Neural cell (in vitro differentiated cells): ENCODE results near the gene SUPT20HL2. TPM values are rescaled to one million over a fixed set of nuclear protein-coding genes. Genes with fewer than 3 reads are reported as not detected.

Experiments used
- H2AFZ ChIP-seq: fragments of 200-600, 300-800 bp; sonication (generic), shearing (Covaris generic); 2 replicates; pipeline ENCODE4 v1.6.0; 2014; ENCODE audit warnings: low read depth, mild to moderate bottlenecking, antibody characterized with exemption, low read length, moderate library complexity
- H3F3A ChIP-seq: fragments of 200-600 bp; shearing (Covaris generic); 2 replicates; pipeline ENCODE4 v1.6.1; 2016; ENCODE audit warnings: mild to moderate bottlenecking, moderate library complexity, mixed read lengths, antibody characterized with exemption, low read length; ENCODE audit not compliant: insufficient read depth, poor library complexity, severe bottlenecking
- H3K27ac ChIP-seq: fragments of 200-600, 300-800 bp; sonication (generic), shearing (Covaris generic); 2 replicates; pipeline ENCODE4 v1.5.1; 2014; ENCODE audit warnings: mild to moderate bottlenecking, low read length, moderate library complexity
- H3K27me3 ChIP-seq: fragments of 300-800, 200-600 bp; sonication (generic), shearing (Covaris generic); 2 replicates; pipeline ENCODE4 v1.6.0; 2014; ENCODE audit warnings: mild to moderate bottlenecking, low read depth, low read length, moderate library complexity; ENCODE audit not compliant: insufficient read depth
- H3K36me3 ChIP-seq: fragments of 300-800, 200-600 bp; sonication (generic), shearing (Covaris generic); 2 replicates; pipeline ENCODE4 v1.5.1; 2014; ENCODE audit warnings: mild to moderate bottlenecking, antibody characterized with exemption, low read length, moderate library complexity; ENCODE audit not compliant: insufficient read depth
- H3K4me2 ChIP-seq: fragments of 300-800, 200-600 bp; sonication (generic), shearing (Covaris generic); 2 replicates; pipeline ENCODE4 v1.6.0; 2014; ENCODE audit warnings: mild to moderate bottlenecking, low read length
- H3K4me3 ChIP-seq: fragments of 300-800, 200-600 bp; sonication (generic), shearing (Covaris generic); 2 replicates; pipeline ENCODE4 v1.5.1; 2014; ENCODE audit warnings: mild to moderate bottlenecking, low read length, moderate library complexity
- H3K79me2 ChIP-seq: fragments of 200-600 bp; shearing (Covaris generic); replicated peaks from 2 replicates; pipeline ENCODE4 v1.6.0; 2014; ENCODE audit warnings: mild to moderate bottlenecking, low read length, moderate library complexity; ENCODE audit not compliant: insufficient read depth
- H3K9ac ChIP-seq: fragments of 300-800, 200-600 bp; sonication (generic), shearing (Covaris generic); 2 replicates; pipeline ENCODE4 v1.6.1; 2016; ENCODE audit warnings: mild to moderate bottlenecking, low read length, mixed read lengths
- H3K9me2 ChIP-seq: fragments of 200-600 bp; shearing (Covaris generic); 2 replicates; pipeline ENCODE4 v1.6.1; 2016; ENCODE audit warnings: mild to moderate bottlenecking, low read length, mixed read lengths; ENCODE audit not compliant: insufficient read depth
- H3K9me3 ChIP-seq: fragments of 200-600, 300-800 bp; sonication (generic), shearing (Covaris generic); 2 replicates; pipeline ENCODE4 v1.6.1; 2016; ENCODE audit warnings: mild to moderate bottlenecking, mixed run types, low read length, moderate library complexity, mixed read lengths
- H4K20me1 ChIP-seq: fragments of 200-600 bp; shearing (Covaris generic); 2 replicates; pipeline ENCODE4 v1.6.1; 2016; ENCODE audit warnings: mild to moderate bottlenecking, mixed run types; ENCODE audit not compliant: insufficient read depth
- CTCF ChIP-seq: fragments of 450-650 bp; IDR thresholded peaks from 2 replicates; pipeline ENCODE4 v1.5.1; 2014; ENCODE audit warnings: antibody characterized with exemption, mild to moderate bottlenecking, moderate library complexity; ENCODE audit not compliant: poor library complexity, severe bottlenecking
- EP300 ChIP-seq: fragments of 450-650 bp; conservative IDR thresholded peaks from 2 replicates; pipeline ENCODE4 v1.6.1; 2014; ENCODE audit warnings: antibody characterized with exemption, mild to moderate bottlenecking, moderate library complexity; ENCODE audit not compliant: poor library complexity, severe bottlenecking
- EZH2 ChIP-seq: fragments of 200-600, 300-800 bp; shearing (Covaris generic), sonication (generic); IDR thresholded peaks from 2 replicates; pipeline ENCODE4 v1.6.1; 2014; ENCODE audit warnings: antibody characterized with exemption, low read length, borderline replicate concordance, mild to moderate bottlenecking; ENCODE audit not compliant: insufficient read depth, poor library complexity, severe bottlenecking
- MXI1 ChIP-seq: fragments of 450-650 bp; conservative IDR thresholded peaks from 2 replicates; pipeline ENCODE4 v1.6.1; 2014; ENCODE audit warnings: antibody characterized with exemption, mild to moderate bottlenecking; ENCODE audit not compliant: poor library complexity, severe bottlenecking
- POLR2AphosphoS5 ChIP-seq: IDR thresholded peaks from 2 replicates; pipeline ENCODE4 v1.6.1; 2012
- RAD21 ChIP-seq: fragments of 450-650 bp; conservative IDR thresholded peaks from 2 replicates; pipeline ENCODE4 v1.6.1; 2014; ENCODE audit warnings: antibody characterized with exemption, mild to moderate bottlenecking, moderate library complexity
- REST ChIP-seq: IDR thresholded peaks from 2 replicates; pipeline ENCODE4 v1.6.1; 2012; ENCODE audit warnings: borderline replicate concordance
- SMC3 ChIP-seq: fragments of 450-650 bp; conservative IDR thresholded peaks from 2 replicates; pipeline ENCODE4 v1.6.1; 2014; ENCODE audit warnings: antibody characterized with exemption, mild to moderate bottlenecking, moderate library complexity; ENCODE audit not compliant: poor library complexity
- TAF1 ChIP-seq: IDR thresholded peaks from 2 replicates; pipeline ENCODE4 v1.6.1; 2012; ENCODE audit warnings: low read depth
- polyA plus RNA-seq: library from polyadenylated mRNA; depleted of rRNA; stranded (reverse); fragments of >200 nt; gene quantifications from 2 replicates; pipeline ENCODE4 v1.2.3, GENCODE V29; 2014

SUPT20HL2 gene
- polyA plus RNA-seq, 1 donor from 2014 or later, result not detected

DNA sequence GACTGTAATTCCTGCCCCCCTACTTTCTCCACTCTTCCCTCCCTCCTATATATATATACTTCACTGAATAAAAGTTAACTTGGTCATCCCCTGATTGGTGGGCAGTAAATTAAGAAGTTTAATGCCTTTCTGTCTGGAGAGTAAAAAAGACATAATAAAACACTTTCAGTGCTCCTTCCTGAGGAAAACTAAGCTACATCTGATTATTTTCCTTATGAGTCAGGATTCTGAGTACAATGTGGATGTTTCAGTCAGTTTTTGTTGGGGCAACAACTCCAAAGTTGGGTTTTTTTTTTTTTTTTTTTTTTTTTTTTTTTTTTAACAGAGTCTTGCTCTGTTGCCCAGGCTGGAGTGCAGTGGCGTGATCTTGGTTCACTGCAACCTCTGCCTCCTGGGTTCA, 22.0 kb upstream of the SUPT20HL2 start:
- Histone ChIP-seq H3K27ac (no peak overlapping the region), H3K4me3 (no peak overlapping the region), H3K9me2 (no peaks in the 10 kb centered on the region), H4K20me1 (no peaks in the 10 kb centered on the region), H3K9ac (no peak overlapping the region), H3F3A (no peaks in the 10 kb centered on the region), H3K27me3 (no peaks in the 10 kb centered on the region), H2AFZ (no peak overlapping the region), H3K4me2 (no peak overlapping the region), H3K79me2 (no peaks in the 10 kb centered on the region), H3K36me3 (no peaks in the 10 kb centered on the region), H3K9me3 (no peaks in the 10 kb centered on the region)
- TF ChIP-seq REST, result no peak
- TF ChIP-seq RAD21, result no peak
- TF ChIP-seq TAF1, result no peak

- H3K27ac ChIP-seq, result no peak overlapping the region
- no peaks in the 10 kb centered on the region for H3K9me3 ChIP-seq
- H3K36me3 ChIP-seq, result no peaks in the 10 kb centered on the region
- no peaks in the 10 kb centered on the region for H4K20me1 ChIP-seq
- TF ChIP-seq RAD21 (no peak), EP300 (no peak), SMC3 (no peak), POLR2AphosphoS5 (no peak), REST (no peak), CTCF (no peak), EZH2 (no peak), TAF1 (no peak), MXI1 (no peak)
- no peaks in the 10 kb centered on the region for H3K27me3 ChIP-seq
- H3K9me2 ChIP-seq, result no peaks in the 10 kb centered on the region
- no peak overlapping the region for H3K4me3 ChIP-seq
- no peaks in the 10 kb centered on the region for H3K79me2 ChIP-seq
- H2AFZ ChIP-seq, result no peak overlapping the region
- no peak overlapping the region for H3K4me2 ChIP-seq
- H3K9ac ChIP-seq, result no peak overlapping the region
- no peaks in the 10 kb centered on the region for H3F3A ChIP-seq
Measured at GRCh38 chrX:24334461-24334860, 20.6 kb upstream of the SUPT20HL2 start.
